Measurements from ENCODE around the gene ABHD8.

The ABHD8 gene

GRCh38 chr19:17303167-17303939 lies at the start of gene ABHD8:
ABHD8 (minus strand) TSS chr19:17303425; CDS start chr19:17301616, 1,809 bp downstream.
- peak; percentile 95 for DNase-seq

GRCh38 chr19:17352608-17353280 lies 49.5 kb upstream of the ABHD8 start:
- DNase-seq = no peak

- no peak for DNase-seq
Observed at GRCh38 chr19:17351815-17352435, 48.7 kb upstream of the ABHD8 start.

- no peak for DNase-seq
Observed at GRCh38 chr19:17348700-17349099, 45.5 kb upstream of the ABHD8 start.

- no peak for DNase-seq
Observed at GRCh38 chr19:17347877-17348276, 44.7 kb upstream of the ABHD8 start.

- no peak for DNase-seq
Observed at GRCh38 chr19:17347361-17347760, 44.1 kb upstream of the ABHD8 start.

- DNase-seq = peak; percentile 78
Observed at GRCh38 chr19:17346109-17346671, 43.0 kb upstream of the ABHD8 start.

- DNase-seq = no peak
Observed at GRCh38 chr19:17341845-17342244, 38.6 kb upstream of the ABHD8 start.

GRCh38 chr19:17341386-17341785 lies 38.2 kb upstream of the ABHD8 start:
- DNase-seq = no peak

GRCh38 chr19:17340871-17341357 lies 37.7 kb upstream of the ABHD8 start:
- DNase-seq = no peak

GRCh38 chr19:17340302-17340870 lies 37.2 kb upstream of the ABHD8 start:
- DNase-seq = no peak

- DNase-seq = peak; percentile 32
Observed at GRCh38 chr19:17339088-17339741, 36.0 kb upstream of the ABHD8 start.

GRCh38 chr19:17338433-17339078 lies 35.3 kb upstream of the ABHD8 start:
- no peak for DNase-seq

GRCh38 chr19:17337675-17338432 lies 34.6 kb upstream of the ABHD8 start:
- DNase-seq = peak; percentile 31

- peak; percentile 97 for DNase-seq
Observed at GRCh38 chr19:17336872-17337674, 33.8 kb upstream of the ABHD8 start, which contains the start of gene GTPBP3. GTPBP3 (plus strand) TSS chr19:17337553; CDS start chr19:17337612, 59 bp downstream.

GRCh38 chr19:17335575-17335974 lies 32.4 kb upstream of the ABHD8 start:
- DNase-seq = no peak

- DNase-seq = peak; percentile 98
Observed at GRCh38 chr19:17334414-17335409, 31.5 kb upstream of the ABHD8 start, which contains the start of gene ANO8. ANO8 (minus strand) TSS chr19:17334855; CDS start chr19:17334670, 185 bp downstream.

GRCh38 chr19:17333611-17334413 lies 30.6 kb upstream of the ABHD8 start:
- DNase-seq = peak; percentile 76

Data from CD4-positive, alpha-beta T cell treated with Interleukin-12 subunit alpha and Interleukin-12 subunit beta, for 1 hour (primary cell).